AG04450 (cell line): Measurements from ENCODE around the gene PRSS3. TPM values are rescaled to one million over a fixed set of nuclear protein-coding genes. Genes with fewer than 3 reads are reported as not detected.

ENCODE experiments used
- CTCF ChIA-PET: fragments of 300-600, 350-600 bp; formaldehyde crosslinking; extraction: SDS; loops from one replicate; lab custom pipeline; 2022; ENCODE audit warnings: antibody characterized with exemption, inconsistent platforms; lab: Charles Lee
- POLR2A ChIA-PET: fragments of 350-600 bp; formaldehyde crosslinking; extraction: SDS; loops from one replicate; lab custom pipeline; 2021; ENCODE audit warnings: antibody characterized with exemption, inconsistent platforms; lab: Yijun Ruan, JAX
- DNase-seq: peaks from one replicate; pipeline ENCODE4 v3.0.0-alpha.2; 2011; ENCODE audit warnings: low read depth, low spot score
- H3K27ac ChIP-seq: one replicate; pipeline ENCODE4 v1.5.1; 2012; ENCODE audit warnings: low read depth, low read length, control low read depth
- H3K27me3 ChIP-seq: one replicate; pipeline ENCODE4 v1.6.0; 2012; ENCODE audit warnings: low read length; ENCODE audit not compliant: control insufficient read depth, insufficient read depth
- H3K4me3 ChIP-seq: 2 replicates; pipeline ENCODE4 v1.5.1; 2011; ENCODE audit warnings: mild to moderate bottlenecking, low read depth, low read length, control low read depth
- H3K9me3 ChIP-seq: 2 replicates; pipeline ENCODE4 v1.5.1; 2012; ENCODE audit warnings: low read length; ENCODE audit not compliant: control insufficient read depth, insufficient read depth
- polyA plus RNA-seq: library from polyadenylated mRNA; depleted of rRNA; stranded (reverse); fragments of >200 nt; gene quantifications from 2 replicates; pipeline ENCODE4 v1.2.3, GENCODE V29; 2011
- TF ChIP-seq, protein P1 (sequence below): IDR thresholded peaks from 2 replicates; pipeline ENCODE4 v1.5.1; 2011; ENCODE audit warnings: low read depth, low read length, control low read depth, inconsistent platforms

Gene PRSS3
- polyA plus RNA-seq, 1 experiment: 0.64 TPM

DNA sequence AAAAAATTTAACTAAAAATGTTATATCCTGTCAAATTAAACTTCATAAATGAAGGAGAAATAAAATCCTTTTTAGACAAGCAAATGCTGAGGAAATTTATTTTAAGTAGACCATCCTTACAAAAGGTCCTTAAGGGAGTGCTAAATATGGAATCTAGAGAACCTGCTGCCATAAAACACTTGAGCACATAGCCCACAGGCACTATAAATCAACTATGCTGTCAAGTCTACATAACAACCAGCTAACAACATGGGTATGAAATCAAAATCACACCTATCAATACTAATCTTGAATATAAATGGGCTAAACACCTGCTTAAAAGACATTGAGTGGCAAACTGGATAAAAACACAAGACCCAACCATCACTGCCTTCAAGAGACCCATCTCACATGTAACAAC lies 15.1 kb upstream of the PRSS3 start:
- Histone ChIP-seq H3K4me3 (no peak overlapping the region), H3K27me3 (no peaks in the 10 kb centered on the region), H3K9me3 (no peaks in the 10 kb centered on the region), H3K27ac (no peak overlapping the region)
- DNase-seq: no peak
- ChIA-PET POLR2A (no interaction called here), CTCF (interaction anchor here (1.6 to 3.7 kb wide), 5 partner anchors 8 to 157 kb away, joined by 4 to 45 read pairs (median 15); no protein-coding TSS in a partner anchor)
- TF ChIP-seq, protein P1, sequence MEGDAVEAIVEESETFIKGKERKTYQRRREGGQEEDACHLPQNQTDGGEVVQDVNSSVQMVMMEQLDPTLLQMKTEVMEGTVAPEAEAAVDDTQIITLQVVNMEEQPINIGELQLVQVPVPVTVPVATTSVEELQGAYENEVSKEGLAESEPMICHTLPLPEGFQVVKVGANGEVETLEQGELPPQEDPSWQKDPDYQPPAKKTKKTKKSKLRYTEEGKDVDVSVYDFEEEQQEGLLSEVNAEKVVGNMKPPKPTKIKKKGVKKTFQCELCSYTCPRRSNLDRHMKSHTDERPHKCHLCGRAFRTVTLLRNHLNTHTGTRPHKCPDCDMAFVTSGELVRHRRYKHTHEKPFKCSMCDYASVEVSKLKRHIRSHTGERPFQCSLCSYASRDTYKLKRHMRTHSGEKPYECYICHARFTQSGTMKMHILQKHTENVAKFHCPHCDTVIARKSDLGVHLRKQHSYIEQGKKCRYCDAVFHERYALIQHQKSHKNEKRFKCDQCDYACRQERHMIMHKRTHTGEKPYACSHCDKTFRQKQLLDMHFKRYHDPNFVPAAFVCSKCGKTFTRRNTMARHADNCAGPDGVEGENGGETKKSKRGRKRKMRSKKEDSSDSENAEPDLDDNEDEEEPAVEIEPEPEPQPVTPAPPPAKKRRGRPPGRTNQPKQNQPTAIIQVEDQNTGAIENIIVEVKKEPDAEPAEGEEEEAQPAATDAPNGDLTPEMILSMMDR: no peak

DNA sequence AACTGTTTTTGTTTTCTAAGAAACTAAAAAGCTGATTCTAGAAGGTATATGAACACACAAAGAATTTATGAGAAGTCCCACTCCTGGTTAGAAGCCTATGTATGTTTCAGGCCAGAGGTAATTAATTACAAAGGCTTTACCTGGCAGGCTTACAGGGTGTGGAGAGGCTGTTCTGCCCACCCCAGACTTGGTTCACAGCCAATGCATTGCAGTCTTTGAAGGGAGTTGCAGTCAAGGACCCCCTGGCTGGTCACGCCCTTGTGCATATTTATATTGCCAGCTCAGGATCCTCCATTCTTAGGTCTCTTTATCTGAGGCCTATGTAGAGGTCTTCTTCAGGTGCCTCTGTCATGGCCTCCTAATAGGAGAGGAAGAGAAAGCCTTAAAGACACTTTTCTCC lies 13.6 kb upstream of the PRSS3 start:
- TF ChIP-seq, protein P1: no peak
- Histone ChIP-seq H3K27me3 (no peaks in the 10 kb centered on the region), H3K27ac (no peak overlapping the region), H3K4me3 (no peak overlapping the region), H3K9me3 (no peaks in the 10 kb centered on the region)
- CTCF ChIA-PET: interaction anchor here (1.2 to 1.9 kb wide), 2 partner anchors 10 to 32 kb away, joined by 3 to 7 read pairs; no protein-coding TSS in a partner anchor
- POLR2A ChIA-PET: interaction anchor here (0.6 kb wide), 1 partner anchor 44 kb away, joined by 4 read pairs; no protein-coding TSS in a partner anchor
- no peak for DNase-seq

DNA sequence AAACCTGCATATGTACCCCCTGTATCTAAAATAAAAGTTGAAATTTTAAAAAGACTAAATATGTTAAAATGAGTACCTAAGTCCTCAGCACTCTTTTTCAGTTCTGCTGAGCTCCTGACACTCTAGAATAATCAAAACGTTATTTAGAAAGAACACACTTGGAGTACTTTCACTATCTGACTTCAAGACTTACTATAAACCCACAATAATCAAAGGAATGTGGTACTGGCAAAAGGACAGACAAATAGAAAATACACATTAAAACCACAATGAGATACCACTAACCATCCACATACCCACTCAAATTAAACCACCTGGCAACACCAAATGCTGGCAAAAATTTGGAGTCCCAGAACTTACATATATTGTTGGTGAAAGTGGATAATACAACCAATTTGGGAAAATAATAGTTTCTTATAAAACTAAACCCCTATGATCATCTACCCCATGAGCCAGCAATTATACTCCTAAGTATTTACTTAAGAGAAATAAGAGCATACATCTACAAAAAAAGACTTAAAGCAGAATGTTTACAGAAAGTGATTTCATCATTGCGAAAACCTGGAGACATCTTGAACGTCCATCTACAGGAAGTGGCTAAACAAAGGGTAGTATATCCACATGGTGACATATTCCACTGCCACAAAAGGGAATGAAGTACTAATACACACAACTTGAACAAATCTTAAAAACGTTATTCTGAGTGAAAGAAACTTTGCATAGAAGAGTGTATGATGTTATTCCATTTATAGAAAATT lies 12.8 kb upstream of the PRSS3 start:
- CTCF ChIA-PET: interaction anchor here (0.5 to 1.9 kb wide), 2 partner anchors 31 to 239 kb away, joined by 5 to 7 read pairs; no protein-coding TSS in a partner anchor
- DNase-seq: peak; percentile 52

DNA sequence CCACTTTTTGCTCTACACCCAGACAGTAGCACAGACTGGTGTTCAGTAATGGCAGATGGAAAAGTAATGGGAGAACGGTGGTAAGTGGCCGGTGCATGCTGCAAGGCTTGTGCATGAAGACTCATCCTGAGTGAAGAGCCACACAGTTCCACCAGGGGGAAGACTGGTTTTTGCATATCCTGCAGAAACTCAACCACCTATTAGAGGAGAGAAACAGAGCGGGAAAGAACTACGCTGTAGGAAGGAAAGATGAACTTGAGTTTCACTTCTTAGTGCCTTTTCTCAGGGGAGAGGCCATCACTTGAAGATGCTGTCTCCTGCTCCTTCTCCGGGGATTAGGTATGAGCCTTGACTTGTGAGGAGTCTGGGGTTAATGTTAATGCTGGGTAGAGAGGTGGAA lies 9.4 kb upstream of the PRSS3 start:
- Histone ChIP-seq H3K27ac (no peak overlapping the region), H3K9me3 (no peaks in the 10 kb centered on the region), H3K4me3 (no peak overlapping the region), H3K27me3 (peaks cover 5% of the 10 kb centered on the region)
- POLR2A ChIA-PET: no interaction called here
- DNase-seq: no peak
- TF ChIP-seq, protein P1: peak; percentile 50
- CTCF ChIA-PET: no interaction called here

More for the DNA sequence above, 12.8 kb upstream of the PRSS3 start:
- no peak overlapping the region for H3K4me3 ChIP-seq
- H3K27me3 ChIP-seq: peaks cover 3% of the 10 kb centered on the region
- H3K27ac ChIP-seq: no peak overlapping the region
- TF ChIP-seq, protein P1: no peak
- H3K9me3 ChIP-seq: no peaks in the 10 kb centered on the region
- POLR2A ChIA-PET: interaction anchor here (0.6 kb wide), 1 partner anchor 45 kb away, joined by 4 read pairs; no protein-coding TSS in a partner anchor

DNA sequence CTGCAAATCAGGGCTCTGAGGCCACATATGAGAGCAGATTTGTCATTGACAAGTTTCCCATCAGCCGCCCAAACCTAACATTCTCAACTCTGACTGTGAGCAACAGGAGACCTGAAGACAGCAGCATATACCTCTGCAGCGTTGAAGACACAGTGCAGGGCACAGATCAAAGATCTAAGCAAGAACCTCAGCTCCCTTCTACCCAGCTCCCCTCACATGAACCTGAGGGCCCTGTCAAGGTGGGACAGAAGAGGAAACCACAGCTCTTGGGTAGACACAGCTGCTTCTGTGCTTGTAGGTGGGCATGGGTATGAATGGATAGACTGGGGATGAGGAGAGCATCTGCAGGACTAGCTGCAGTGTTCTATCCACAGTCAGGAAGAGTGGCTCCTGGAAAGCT lies 8.7 kb upstream of the PRSS3 start:
- no peak overlapping the region for H3K4me3 ChIP-seq
- H3K27ac ChIP-seq: no peak overlapping the region
- DNase-seq: no peak
- H3K9me3 ChIP-seq: no peaks in the 10 kb centered on the region
- POLR2A ChIA-PET: no interaction called here
- CTCF ChIA-PET: interaction anchor here (1.1 to 3.9 kb wide), 2 partner anchors 8 to 49 kb away, joined by 3 to 21 read pairs; no protein-coding TSS in a partner anchor
- TF ChIP-seq, protein P1: no peak
- H3K27me3 ChIP-seq: peaks cover 5% of the 10 kb centered on the region
